PC-3 (cell line): Measurements from ENCODE around the gene RAB7B. TPM values are rescaled to one million over a fixed set of nuclear protein-coding genes. Genes with fewer than 3 reads are reported as not detected.

Source experiments
- ATAC-seq: fragments of 200-7000 bp; cut with Tn5 transposase; 2 replicates; pipeline ENCODE4 v1.9.1; 2020; ENCODE audit warnings: mild to moderate bottlenecking, moderate library complexity
- BruUV-seq: library from RNA; stranded (reverse); fragments of 400-500 nt; replicated peaks from 2 replicates; lab custom pipeline; 2021; lab: Mats Ljungman, UMichigan
- CTCF ChIA-PET: fragments of 300-600 bp; sonication (Branson Sonifier 250); formaldehyde crosslinking; loops from one replicate; lab custom pipeline; 2022; ENCODE audit warnings: antibody characterized with exemption; lab: Charles Lee
- POLR2A ChIA-PET: fragments of 300-600 bp; sonication (Branson Sonifier 250); formaldehyde crosslinking; loops from one replicate; lab custom pipeline; 2022; ENCODE audit warnings: antibody characterized with exemption; ENCODE audit not compliant: unreplicated experiment; lab: Charles Lee
- DNase-seq: peaks from one replicate; pipeline ENCODE4 v3.0.0-alpha.2; 2015
- H2AFZ ChIP-seq: fragments of 300-600 bp; sonication (generic); 2 replicates; pipeline ENCODE4 v1.6.0; 2016; ENCODE audit warnings: antibody characterized with exemption, low read length
- H3F3A ChIP-seq: fragments of 300-600 bp; sonication (generic); one replicate; pipeline ENCODE4 v1.6.0; 2017; ENCODE audit warnings: antibody characterized with exemption, low read length, control low read depth, mild to moderate bottlenecking; ENCODE audit not compliant: unreplicated experiment
- H3K27ac ChIP-seq: fragments of 300-600 bp; sonication (generic); 2 replicates; pipeline ENCODE4 v1.5.1; 2016; ENCODE audit warnings: mild to moderate bottlenecking, low read length
- H3K27me3 ChIP-seq: fragments of 300-600 bp; sonication (generic); 2 replicates; pipeline ENCODE4 v1.6.1; 2016; ENCODE audit warnings: low read length, mixed read lengths
- H3K36me3 ChIP-seq: fragments of 300-600 bp; sonication (generic); 2 replicates; pipeline ENCODE4 v1.6.1; 2016; ENCODE audit warnings: low read depth, mixed run types, low read length, mixed read lengths
- H3K4me1 ChIP-seq: fragments of 300-600 bp; sonication (generic); 2 replicates; pipeline ENCODE4 v1.5.1; 2016; ENCODE audit warnings: low read length; ENCODE audit not compliant: insufficient read depth
- H3K4me2 ChIP-seq: fragments of 300-600 bp; sonication (generic); 2 replicates; pipeline ENCODE4 v1.6.0; 2016; ENCODE audit warnings: low read length
- H3K4me3 ChIP-seq: fragments of 300-600 bp; sonication (generic); 2 replicates; pipeline ENCODE4 v1.5.1; 2016; ENCODE audit warnings: mild to moderate bottlenecking, low read length, mixed read lengths
- H3K79me2 ChIP-seq: fragments of 300-600 bp; sonication (generic); 2 replicates; pipeline ENCODE4 v1.6.1; 2017; ENCODE audit warnings: low read length, mixed read lengths
- H3K9ac ChIP-seq: fragments of 300-600 bp; sonication (generic); 2 replicates; pipeline ENCODE4 v1.6.0; 2016; ENCODE audit warnings: mild to moderate bottlenecking, low read length
- H3K9me2 ChIP-seq: fragments of 300-600 bp; sonication (generic); replicated peaks from 2 replicates; pipeline ENCODE4 v1.6.1; 2016; ENCODE audit warnings: mixed run types, low read length, mixed read lengths
- H3K9me3 ChIP-seq: fragments of 300-600 bp; sonication (generic); 2 replicates; pipeline ENCODE4 v1.6.1; 2016; ENCODE audit warnings: low read length, mixed read lengths
- H4K20me1 ChIP-seq: fragments of 300-600 bp; sonication (generic); 2 replicates; pipeline ENCODE4 v1.6.1; 2016; ENCODE audit warnings: low read length, mixed read lengths
- CTCF ChIP-seq: fragments of 300-600 bp; sonication (generic); conservative IDR thresholded peaks from 2 replicates; pipeline ENCODE4 v1.5.1; 2017; ENCODE audit warnings: antibody characterized with exemption, low read depth, mild to moderate bottlenecking, low read length
- EZH2 ChIP-seq: fragments of 300-600 bp; sonication (generic); IDR thresholded peaks from one replicate; pipeline ENCODE4 v1.6.1; 2017; ENCODE audit warnings: antibody characterized with exemption, mild to moderate bottlenecking, low read length; ENCODE audit not compliant: unreplicated experiment
- EZH2phosphoT487 ChIP-seq: fragments of 300-600 bp; sonication (generic); IDR thresholded peaks from 2 replicates; pipeline ENCODE4 v1.6.1; 2018; ENCODE audit warnings: mild to moderate bottlenecking, antibody characterized with exemption, low read length, borderline replicate concordance
- intact Hi-C: fragments of 100-400 bp; cut with micrococcal nuclease; formaldehyde crosslinking; loops from 2 replicates; pipeline ENCODE4 v1.9.0; 2023
- total RNA-seq: library from RNA; depleted of rRNA; stranded (reverse); fragments of >200 nt; gene quantifications from 2 replicates; pipeline ENCODE4 v1.2.3, GENCODE V29; 2014

The RAB7B gene
- total RNA-seq, 1 experiment from 2014 or later: not detected

GRCh38 chr1:205936846-205937586, 66.2 kb downstream of the RAB7B start:
- DNase-seq (peak; percentile 68), ATAC-seq (no peak)
- Histone ChIP-seq H3K9ac (no peak overlapping the region), H4K20me1 (no peaks in the 10 kb centered on the region), H3K79me2 (no peaks in the 10 kb centered on the region), H3F3A (no peaks in the 10 kb centered on the region), H3K4me1 (peaks cover 33% of the 10 kb centered on the region), H3K27ac (no peak overlapping the region), H3K4me3 (no peak overlapping the region), H3K36me3 (no peaks in the 10 kb centered on the region), H3K9me2 (no peaks in the 10 kb centered on the region), H3K4me2 (no peak overlapping the region), H2AFZ (no peak overlapping the region), H3K27me3 (peaks cover 12% of the 10 kb centered on the region; the same call in 1 of the 2 replicates), H3K9me3 (no peaks in the 10 kb centered on the region)
- CTCF ChIA-PET: no interaction called here
- TF ChIP-seq CTCF (no peak), EZH2 (no peak), EZH2phosphoT487 (no peak)
- POLR2A ChIA-PET: no interaction called here
- intact Hi-C loops: no loop called here
- BruUV-seq: no TSS peak

DNA sequence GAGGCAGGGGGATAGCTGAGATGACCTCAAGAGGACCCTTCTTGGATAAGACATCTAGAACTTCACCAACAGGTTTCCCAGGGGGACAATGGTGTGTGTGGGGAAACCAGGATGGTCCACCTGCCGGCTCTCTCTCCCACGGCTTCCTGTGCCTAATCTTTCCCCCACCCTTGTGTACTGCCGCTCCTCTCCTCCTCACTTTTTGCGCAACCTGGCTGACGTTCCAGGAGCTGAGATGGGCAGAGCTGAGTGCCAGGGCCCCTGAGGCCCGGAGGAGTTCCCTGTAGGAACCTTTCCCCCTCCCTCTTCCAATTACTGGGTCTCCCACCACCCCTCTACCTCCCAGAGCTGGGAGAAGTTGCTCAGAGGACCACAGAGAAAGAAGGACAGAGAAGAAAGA, 66.9 kb downstream of the RAB7B start:
- Histone ChIP-seq H3K27me3 (peaks cover 6% of the 10 kb centered on the region; the same call in 1 of the 2 replicates), H3K79me2 (no peaks in the 10 kb centered on the region), H4K20me1 (no peaks in the 10 kb centered on the region), H3K4me1 (peaks cover 33% of the 10 kb centered on the region), H3F3A (no peaks in the 10 kb centered on the region), H3K27ac (no peak overlapping the region), H3K9ac (no peak overlapping the region), H3K9me2 (no peaks in the 10 kb centered on the region), H3K4me2 (no peak overlapping the region), H3K4me3 (no peak overlapping the region), H3K36me3 (no peaks in the 10 kb centered on the region), H2AFZ (no peak overlapping the region), H3K9me3 (no peaks in the 10 kb centered on the region)
- TF ChIP-seq EZH2phosphoT487: no peak
- TF ChIP-seq EZH2: no peak
- no peak for TF ChIP-seq CTCF
- ATAC-seq (no peak), DNase-seq (no peak)
- BruUV-seq: no TSS peak
- CTCF ChIA-PET: no interaction called here
- intact Hi-C loops: no loop called here
- POLR2A ChIA-PET: no interaction called here

DNA sequence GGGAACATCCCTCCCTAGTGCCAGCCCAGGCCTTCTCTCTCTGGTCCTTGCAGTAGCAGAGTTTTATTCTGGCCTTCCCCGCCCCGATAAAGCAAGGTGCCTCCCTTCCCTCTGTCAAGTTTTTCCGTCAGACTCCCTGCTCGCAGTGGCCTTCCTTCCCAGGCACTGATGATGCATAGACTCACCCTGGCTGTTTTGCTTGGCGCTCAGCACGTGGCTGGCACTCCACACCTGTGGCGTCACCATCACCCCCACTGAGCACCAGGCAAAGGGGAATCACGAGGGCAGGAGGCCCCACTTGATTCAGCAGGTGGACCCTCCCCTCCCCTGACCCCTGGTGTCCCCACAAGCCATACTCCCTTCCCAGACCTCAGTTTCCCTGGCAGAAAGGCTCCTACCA, 67.3 kb downstream of the RAB7B start:
- ChIA-PET CTCF (no interaction called here), POLR2A (no interaction called here)
- Histone ChIP-seq H3K27ac (no peak overlapping the region), H3F3A (no peaks in the 10 kb centered on the region), H3K9ac (no peak overlapping the region), H3K4me2 (no peak overlapping the region), H3K4me3 (no peak overlapping the region), H3K79me2 (no peaks in the 10 kb centered on the region), H3K9me3 (no peaks in the 10 kb centered on the region), H3K9me2 (no peaks in the 10 kb centered on the region), H2AFZ (no peak overlapping the region), H4K20me1 (no peaks in the 10 kb centered on the region), H3K27me3 (peaks cover 5% of the 10 kb centered on the region; the same call in 1 of the 2 replicates), H3K36me3 (no peaks in the 10 kb centered on the region), H3K4me1 (peaks cover 33% of the 10 kb centered on the region)
- intact Hi-C loops: no loop called here
- BruUV-seq: no TSS peak
- ATAC-seq (no peak), DNase-seq (no peak)
- TF ChIP-seq CTCF (no peak), EZH2 (no peak), EZH2phosphoT487 (no peak)
